GM06990 (cell line): Measurements from ENCODE around the gene OPN1LW.
"Not testable (repeated sequence)": the region's sequence is repeated elsewhere in the genome, so short reads cannot be mapped to it uniquely, and the experiment has no call there.

ENCODE experiments used
- DNase-seq: peaks from one replicate; pipeline ENCODE4 v3.0.0-alpha.2; 2011; ENCODE audit not compliant: insufficient read length; ENCODE audit errors: extremely low read depth
- H3K27me3 ChIP-seq: replicated peaks from 2 replicates; pipeline ENCODE4 v1.6.0; 2011; ENCODE audit warnings: low read length; ENCODE audit not compliant: control insufficient read depth, insufficient read depth
- H3K36me3 ChIP-seq: 2 replicates; pipeline ENCODE4 v1.5.1; 2011; ENCODE audit warnings: low read length; ENCODE audit not compliant: control insufficient read depth, insufficient read depth
- H3K4me3 ChIP-seq: replicated peaks from 2 replicates; pipeline ENCODE4 v1.5.1; 2011; ENCODE audit warnings: low read depth, mild to moderate bottlenecking, control low read depth, low read length

Gene OPN1LW

GRCh38 chrX:154194316-154194715, 50.3 kb downstream of the OPN1LW start:
- H3K27me3 ChIP-seq, H3K36me3 ChIP-seq, DNase-seq, H3K4me3 ChIP-seq: not testable (repeated sequence)

- DNase-seq, H3K36me3 ChIP-seq, H3K27me3 ChIP-seq, H3K4me3 ChIP-seq: not testable (repeated sequence)
Measured at GRCh38 chrX:154196466-154196865, 52.4 kb downstream of the OPN1LW start.
